SH-SY5Y (cell line): Measurements from ENCODE around the gene SKAP2.

Experiments used
- GATA2 ChIP-seq: IDR thresholded peaks from 2 replicates; pipeline ENCODE4 v1.6.1; 2011; ENCODE audit warnings: mild to moderate bottlenecking, low read depth, low read length
- GATA3 ChIP-seq: IDR thresholded peaks from 2 replicates; pipeline ENCODE4 v1.6.1; 2011; ENCODE audit warnings: low read depth, mild to moderate bottlenecking, low read length, moderate library complexity

DNA sequence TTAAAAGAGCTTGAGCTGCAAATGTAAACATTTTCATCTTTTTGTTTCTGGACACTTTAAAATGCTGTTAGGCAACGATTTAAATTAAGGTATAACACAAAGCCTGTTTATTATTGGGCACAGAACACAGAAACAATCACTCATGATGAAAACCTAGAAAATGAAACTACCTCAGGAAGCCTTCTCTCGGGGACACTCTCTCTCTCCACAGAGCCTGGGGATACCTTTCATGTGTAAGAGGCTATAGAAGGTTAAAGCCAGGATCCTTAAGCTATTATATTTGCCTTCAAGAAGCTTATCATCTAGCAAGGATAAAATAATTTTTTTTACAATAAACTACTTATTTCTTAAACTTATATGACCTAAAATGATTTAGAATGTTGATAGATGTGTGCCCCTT, 194.1 kb downstream of the SKAP2 start:
- no peak for TF ChIP-seq GATA2
- no peak for TF ChIP-seq GATA3
